Prostate gland (tissue), 2 donors: ENCODE data around the gene GLI2.

Source experiments
- CTCF ChIP-seq, 4 experiments: fragments of 200-600 bp in 2 of 4; fragments of 450-650 bp in 2 of 4; sonication (generic) in 2 of 4; IDR thresholded peaks; 1 replicate in 3 of 4; 2 replicates in 1 of 4; pipeline ENCODE4 v1.5.1; 2016 to 2019; ENCODE audit warnings: antibody characterized with exemption in 4 of 4, mild to moderate bottlenecking in 2 of 4, moderate library complexity in 2 of 4
- POLR2A ChIP-seq: fragments of 450-650 bp; IDR thresholded peaks from one replicate; pipeline ENCODE4 v1.6.1; 2016; ENCODE audit warnings: antibody characterized with exemption, mild to moderate bottlenecking

DNA sequence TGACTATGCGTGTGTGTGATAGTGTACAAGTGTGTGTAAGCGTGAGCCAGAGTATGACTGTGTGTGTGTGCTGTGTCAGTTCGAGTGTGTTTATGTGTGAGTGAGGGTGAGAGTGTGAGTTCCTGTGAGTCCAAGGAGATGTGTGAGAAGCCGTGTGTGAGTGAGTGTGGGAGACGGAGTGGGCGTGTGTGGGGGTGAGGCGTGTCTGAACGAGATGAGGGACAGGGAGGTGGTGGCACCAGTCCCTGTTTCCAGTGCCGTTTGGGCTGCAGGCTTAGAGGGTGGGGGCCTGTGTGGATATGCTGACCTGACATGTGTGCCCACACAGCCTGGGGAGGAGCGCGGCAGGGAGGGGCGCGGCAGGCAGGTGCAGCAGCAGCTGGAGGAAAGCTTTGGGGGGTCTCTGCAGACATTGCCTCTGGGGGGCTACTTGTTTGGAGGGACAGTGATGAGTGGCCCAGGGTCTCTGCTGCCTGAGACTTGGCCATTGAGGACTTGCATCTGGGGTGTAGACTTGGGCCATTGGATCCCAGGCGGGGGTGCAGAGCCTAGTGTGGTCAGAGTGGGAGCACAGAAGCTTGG lies 41.6 kb downstream of the GLI2 start:
- TF ChIP-seq CTCF (IDR thresholded peaks at IDR 0.05), result no peak
- no peak for TF ChIP-seq POLR2A
